Liver (tissue), 3 donors: Measurements from ENCODE around the gene WDR82.

Experiments
- ATF3 ChIP-seq: IDR thresholded peaks from 2 replicates; pipeline ENCODE4 v1.6.1; 2016; ENCODE audit warnings: antibody characterized with exemption
- EGR1 ChIP-seq, 2 donors: IDR thresholded peaks; 2 replicates each; pipeline ENCODE4 v1.6.1; 2016 to 2018; ENCODE audit warnings: antibody characterized with exemption in 2 of 2, low read depth in 2 of 2
- FOXA1 ChIP-seq: IDR thresholded peaks from 2 replicates; pipeline ENCODE4 v1.6.1; 2016; ENCODE audit warnings: antibody characterized with exemption
- GABPA ChIP-seq, 2 donors: IDR thresholded peaks in 1 of 2; conservative IDR thresholded peaks in 1 of 2; 2 replicates each; pipeline ENCODE4 v1.6.1; 2016; ENCODE audit warnings: antibody characterized with exemption in 2 of 2, mild to moderate bottlenecking in 1 of 2, moderate library complexity in 1 of 2
- HNF4A ChIP-seq, 2 donors: conservative IDR thresholded peaks; 2 replicates each; pipeline ENCODE4 v1.6.1; 2016; ENCODE audit warnings: antibody characterized with exemption in 2 of 2, mild to moderate bottlenecking in 2 of 2
- JUND ChIP-seq, 2 donors: IDR thresholded peaks; 2 replicates each; pipeline ENCODE4 v1.6.1; 2016; ENCODE audit warnings: antibody characterized with exemption in 2 of 2
- RAD21 ChIP-seq, 2 donors: IDR thresholded peaks; 2 replicates each; pipeline ENCODE4 v1.6.1; 2016; ENCODE audit warnings: antibody characterized with exemption in 2 of 2, mild to moderate bottlenecking in 2 of 2
- RXRA ChIP-seq, 2 donors: IDR thresholded peaks; 2 replicates each; pipeline ENCODE4 v1.6.1; 2017 to 2018; ENCODE audit warnings: antibody characterized with exemption in 2 of 2, mild to moderate bottlenecking in 1 of 2
- SP1 ChIP-seq: IDR thresholded peaks from 2 replicates; pipeline ENCODE4 v1.6.1; 2018; ENCODE audit warnings: antibody characterized with exemption, mild to moderate bottlenecking
- TAF1 ChIP-seq: conservative IDR thresholded peaks from 2 replicates; pipeline ENCODE4 v1.6.1; 2016; ENCODE audit warnings: antibody characterized with exemption, mild to moderate bottlenecking
- YY1 ChIP-seq: IDR thresholded peaks from 2 replicates; pipeline ENCODE4 v1.6.1; 2016; ENCODE audit warnings: antibody characterized with exemption, mild to moderate bottlenecking
- TF ChIP-seq, protein P1 (sequence below): fragments of 150-350 bp; IDR thresholded peaks from 2 replicates; pipeline ENCODE4 v1.5.1; 2017; ENCODE audit warnings: improper control_type of control experiment, low read depth, low read length; ENCODE audit not compliant: missing input control
- TF ChIP-seq, protein P2 (sequence below): IDR thresholded peaks from 2 replicates; pipeline ENCODE4 v1.6.1; 2016; ENCODE audit warnings: antibody characterized with exemption, mild to moderate bottlenecking
- TF ChIP-seq, protein P3 (sequence below): IDR thresholded peaks from 2 replicates; pipeline ENCODE4 v1.6.1; 2016; ENCODE audit warnings: antibody characterized with exemption
- donor health status: healthy.
- donor health status: healthy.

- TF ChIP-seq, protein P1, sequence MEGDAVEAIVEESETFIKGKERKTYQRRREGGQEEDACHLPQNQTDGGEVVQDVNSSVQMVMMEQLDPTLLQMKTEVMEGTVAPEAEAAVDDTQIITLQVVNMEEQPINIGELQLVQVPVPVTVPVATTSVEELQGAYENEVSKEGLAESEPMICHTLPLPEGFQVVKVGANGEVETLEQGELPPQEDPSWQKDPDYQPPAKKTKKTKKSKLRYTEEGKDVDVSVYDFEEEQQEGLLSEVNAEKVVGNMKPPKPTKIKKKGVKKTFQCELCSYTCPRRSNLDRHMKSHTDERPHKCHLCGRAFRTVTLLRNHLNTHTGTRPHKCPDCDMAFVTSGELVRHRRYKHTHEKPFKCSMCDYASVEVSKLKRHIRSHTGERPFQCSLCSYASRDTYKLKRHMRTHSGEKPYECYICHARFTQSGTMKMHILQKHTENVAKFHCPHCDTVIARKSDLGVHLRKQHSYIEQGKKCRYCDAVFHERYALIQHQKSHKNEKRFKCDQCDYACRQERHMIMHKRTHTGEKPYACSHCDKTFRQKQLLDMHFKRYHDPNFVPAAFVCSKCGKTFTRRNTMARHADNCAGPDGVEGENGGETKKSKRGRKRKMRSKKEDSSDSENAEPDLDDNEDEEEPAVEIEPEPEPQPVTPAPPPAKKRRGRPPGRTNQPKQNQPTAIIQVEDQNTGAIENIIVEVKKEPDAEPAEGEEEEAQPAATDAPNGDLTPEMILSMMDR = no peak
- TF ChIP-seq RAD21 (IDR thresholded peaks at IDR 0.05) = no peak
- TF ChIP-seq, protein P2, sequence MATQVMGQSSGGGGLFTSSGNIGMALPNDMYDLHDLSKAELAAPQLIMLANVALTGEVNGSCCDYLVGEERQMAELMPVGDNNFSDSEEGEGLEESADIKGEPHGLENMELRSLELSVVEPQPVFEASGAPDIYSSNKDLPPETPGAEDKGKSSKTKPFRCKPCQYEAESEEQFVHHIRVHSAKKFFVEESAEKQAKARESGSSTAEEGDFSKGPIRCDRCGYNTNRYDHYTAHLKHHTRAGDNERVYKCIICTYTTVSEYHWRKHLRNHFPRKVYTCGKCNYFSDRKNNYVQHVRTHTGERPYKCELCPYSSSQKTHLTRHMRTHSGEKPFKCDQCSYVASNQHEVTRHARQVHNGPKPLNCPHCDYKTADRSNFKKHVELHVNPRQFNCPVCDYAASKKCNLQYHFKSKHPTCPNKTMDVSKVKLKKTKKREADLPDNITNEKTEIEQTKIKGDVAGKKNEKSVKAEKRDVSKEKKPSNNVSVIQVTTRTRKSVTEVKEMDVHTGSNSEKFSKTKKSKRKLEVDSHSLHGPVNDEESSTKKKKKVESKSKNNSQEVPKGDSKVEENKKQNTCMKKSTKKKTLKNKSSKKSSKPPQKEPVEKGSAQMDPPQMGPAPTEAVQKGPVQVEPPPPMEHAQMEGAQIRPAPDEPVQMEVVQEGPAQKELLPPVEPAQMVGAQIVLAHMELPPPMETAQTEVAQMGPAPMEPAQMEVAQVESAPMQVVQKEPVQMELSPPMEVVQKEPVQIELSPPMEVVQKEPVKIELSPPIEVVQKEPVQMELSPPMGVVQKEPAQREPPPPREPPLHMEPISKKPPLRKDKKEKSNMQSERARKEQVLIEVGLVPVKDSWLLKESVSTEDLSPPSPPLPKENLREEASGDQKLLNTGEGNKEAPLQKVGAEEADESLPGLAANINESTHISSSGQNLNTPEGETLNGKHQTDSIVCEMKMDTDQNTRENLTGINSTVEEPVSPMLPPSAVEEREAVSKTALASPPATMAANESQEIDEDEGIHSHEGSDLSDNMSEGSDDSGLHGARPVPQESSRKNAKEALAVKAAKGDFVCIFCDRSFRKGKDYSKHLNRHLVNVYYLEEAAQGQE = no peak
- no peak for TF ChIP-seq EGR1 (IDR thresholded peaks at IDR 0.05; ENCODE audit: low read depth in 2 of 2)
- no peak for TF ChIP-seq FOXA1
- TF ChIP-seq TAF1 = no peak
- TF ChIP-seq YY1 = no peak
- TF ChIP-seq RXRA (IDR thresholded peaks at IDR 0.05) = no peak
- no peak for TF ChIP-seq SP1
- TF ChIP-seq, protein P3, sequence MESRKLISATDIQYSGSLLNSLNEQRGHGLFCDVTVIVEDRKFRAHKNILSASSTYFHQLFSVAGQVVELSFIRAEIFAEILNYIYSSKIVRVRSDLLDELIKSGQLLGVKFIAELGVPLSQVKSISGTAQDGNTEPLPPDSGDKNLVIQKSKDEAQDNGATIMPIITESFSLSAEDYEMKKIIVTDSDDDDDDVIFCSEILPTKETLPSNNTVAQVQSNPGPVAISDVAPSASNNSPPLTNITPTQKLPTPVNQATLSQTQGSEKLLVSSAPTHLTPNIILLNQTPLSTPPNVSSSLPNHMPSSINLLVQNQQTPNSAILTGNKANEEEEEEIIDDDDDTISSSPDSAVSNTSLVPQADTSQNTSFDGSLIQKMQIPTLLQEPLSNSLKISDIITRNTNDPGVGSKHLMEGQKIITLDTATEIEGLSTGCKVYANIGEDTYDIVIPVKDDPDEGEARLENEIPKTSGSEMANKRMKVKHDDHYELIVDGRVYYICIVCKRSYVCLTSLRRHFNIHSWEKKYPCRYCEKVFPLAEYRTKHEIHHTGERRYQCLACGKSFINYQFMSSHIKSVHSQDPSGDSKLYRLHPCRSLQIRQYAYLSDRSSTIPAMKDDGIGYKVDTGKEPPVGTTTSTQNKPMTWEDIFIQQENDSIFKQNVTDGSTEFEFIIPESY = no peak
- TF ChIP-seq ATF3 = no peak
- TF ChIP-seq GABPA (IDR thresholded peaks at IDR 0.05 in 1 of 2, conservative IDR thresholded peaks at IDR 0.05 in 1 of 2) = no peak
- no peak for TF ChIP-seq HNF4A (conservative IDR thresholded peaks at IDR 0.05)
- TF ChIP-seq JUND (IDR thresholded peaks at IDR 0.05) = no peak
Observed at GRCh38 chr3:52324676-52325075, 46.2 kb upstream of the WDR82 start.
